H9 (cell line): ENCODE measurements around the gene TM9SF2. TPM values are rescaled to one million over a fixed set of nuclear protein-coding genes. Genes with fewer than 3 reads are reported as not detected.

ENCODE experiments used
- DNase-seq: peaks from one replicate; pipeline ENCODE4 v3.0.0-alpha.2; 2017
- H2AFZ ChIP-seq: one replicate; pipeline ENCODE4 v1.6.1; 2013; ENCODE audit warnings: mild to moderate bottlenecking, low read length, control low read depth, moderate library complexity
- H2AK5ac ChIP-seq: 2 replicates; pipeline ENCODE4 v1.6.1; 2013; ENCODE audit warnings: low read length, control low read depth, mixed read lengths; ENCODE audit not compliant: insufficient read length
- H2BK120ac ChIP-seq: one replicate; pipeline ENCODE4 v1.6.1; 2013; ENCODE audit warnings: low read depth, mild to moderate bottlenecking, low read length, control low read depth, inconsistent platforms; ENCODE audit not compliant: poor library complexity, severe bottlenecking
- H2BK12ac ChIP-seq: 2 replicates; pipeline ENCODE4 v1.6.1; 2013; ENCODE audit warnings: low read length, control low read depth, mixed read lengths, low read depth; ENCODE audit not compliant: insufficient read length
- H2BK15ac ChIP-seq: 2 replicates; pipeline ENCODE4 v1.6.1; 2013; ENCODE audit warnings: low read depth, low read length, control low read depth
- H2BK20ac ChIP-seq: one replicate; pipeline ENCODE4 v1.6.1; 2013; ENCODE audit warnings: low read depth, mild to moderate bottlenecking, low read length, control low read depth, inconsistent platforms; ENCODE audit not compliant: poor library complexity, severe bottlenecking
- H2BK5ac ChIP-seq: 2 replicates; pipeline ENCODE4 v1.6.1; 2013; ENCODE audit warnings: low read length, control low read depth, mixed read lengths; ENCODE audit not compliant: insufficient read length
- H3K14ac ChIP-seq: 2 replicates; pipeline ENCODE4 v1.6.1; 2013; ENCODE audit warnings: low read length, control low read depth; ENCODE audit not compliant: insufficient read depth
- H3K18ac ChIP-seq: 2 replicates; pipeline ENCODE4 v1.6.1; 2013; ENCODE audit warnings: low read depth, mild to moderate bottlenecking, mixed read lengths, low read length, control low read depth; ENCODE audit not compliant: insufficient read length
- H3K23ac ChIP-seq: 2 replicates; pipeline ENCODE4 v1.6.1; 2013; ENCODE audit warnings: low read length, control low read depth, mixed read lengths, low read depth; ENCODE audit not compliant: insufficient read length
- H3K23me2 ChIP-seq: 2 replicates; pipeline ENCODE4 v1.6.1; 2013; ENCODE audit warnings: low read depth, mild to moderate bottlenecking, mixed read lengths, low read length, control low read depth; ENCODE audit not compliant: insufficient read length, poor library complexity, severe bottlenecking
- H3K27ac ChIP-seq: 2 replicates; pipeline ENCODE4 v1.5.1; 2013; ENCODE audit warnings: low read length, control low read depth, mixed read lengths, low read depth; ENCODE audit not compliant: insufficient read length
- H3K27me3 ChIP-seq: 2 replicates; pipeline ENCODE4 v1.6.1; 2013; ENCODE audit warnings: low read length, control low read depth, inconsistent platforms; ENCODE audit not compliant: insufficient read depth
- H3K4ac ChIP-seq: 2 replicates; pipeline ENCODE4 v1.6.1; 2013; ENCODE audit warnings: low read depth, mild to moderate bottlenecking, control low read depth, inconsistent platforms, low read length, moderate library complexity
- H3K4me1 ChIP-seq: 2 replicates; pipeline ENCODE4 v1.6.1; 2013; ENCODE audit warnings: low read length, control low read depth, inconsistent platforms; ENCODE audit not compliant: insufficient read depth
- H3K4me2 ChIP-seq: 2 replicates; pipeline ENCODE4 v1.6.1; 2013; ENCODE audit warnings: low read length, control low read depth, mixed read lengths; ENCODE audit not compliant: insufficient read length, insufficient read depth
- H3K56ac ChIP-seq: 2 replicates; pipeline ENCODE4 v1.6.1; 2013; ENCODE audit warnings: low read depth, mild to moderate bottlenecking, mixed read lengths, low read length, control low read depth; ENCODE audit not compliant: insufficient read length
- H3K79me1 ChIP-seq: 2 replicates; pipeline ENCODE4 v1.6.1; 2013; ENCODE audit warnings: low read depth, mild to moderate bottlenecking, moderate library complexity, low read length, control low read depth, inconsistent platforms; ENCODE audit not compliant: insufficient read depth, poor library complexity, severe bottlenecking
- H3K79me2 ChIP-seq: 2 replicates; pipeline ENCODE4 v1.6.1; 2013; ENCODE audit warnings: low read length, control low read depth, inconsistent platforms; ENCODE audit not compliant: insufficient read depth
- H3K9ac ChIP-seq: 2 replicates; pipeline ENCODE4 v1.6.1; 2013; ENCODE audit warnings: low read length, control low read depth, mixed read lengths; ENCODE audit not compliant: insufficient read length; ENCODE audit errors: extremely low read depth
- H3K9me3 ChIP-seq: one replicate; pipeline ENCODE4 v1.6.1; 2013; ENCODE audit warnings: low read depth, low read length, inconsistent platforms; ENCODE audit not compliant: control insufficient read depth
- H3T11ph ChIP-seq: one replicate; pipeline ENCODE4 v1.6.1; 2013; ENCODE audit warnings: mild to moderate bottlenecking, low read length, control low read depth, inconsistent platforms
- H4K20me1 ChIP-seq: one replicate; pipeline ENCODE4 v1.6.1; 2013; ENCODE audit not compliant: control insufficient read depth, insufficient read length, insufficient read depth
- H4K5ac ChIP-seq: 2 replicates; pipeline ENCODE4 v1.6.1; 2013; ENCODE audit warnings: low read depth, mild to moderate bottlenecking, mixed read lengths, low read length, control low read depth; ENCODE audit not compliant: insufficient read length
- H4K8ac ChIP-seq: replicated peaks from 2 replicates; pipeline ENCODE4 v1.6.1; 2013; ENCODE audit warnings: low read length, control low read depth, mixed read lengths, low read depth; ENCODE audit not compliant: insufficient read length
- H4K91ac ChIP-seq: 2 replicates; pipeline ENCODE4 v1.6.1; 2013; ENCODE audit warnings: low read depth, mild to moderate bottlenecking, moderate library complexity, mixed read lengths, low read length, control low read depth; ENCODE audit not compliant: insufficient read length
- H3K27ac Mint-ChIP-seq, 3 experiments: 2 replicates in 2 of 3; 3 replicates in 1 of 3; pipeline ENCODE4 v1.8.0; 2020 to 2021; ENCODE audit warnings: mixed read lengths in 3 of 3, mild to moderate bottlenecking in 1 of 3, moderate library complexity in 1 of 3
- H3K27me3 Mint-ChIP-seq: 2 replicates; pipeline ENCODE4 v1.8.0; 2021; ENCODE audit warnings: low read depth, mild to moderate bottlenecking, moderate library complexity, mixed read lengths
- H3K36me3 Mint-ChIP-seq, 3 experiments: 2 replicates in 2 of 3; 3 replicates in 1 of 3; pipeline ENCODE4 v1.8.0; 2020 to 2021; ENCODE audit warnings: low read depth in 3 of 3, mixed read lengths in 3 of 3; ENCODE audit not compliant: insufficient read depth in 1 of 3
- H3K4me1 Mint-ChIP-seq, 2 experiments: 2 replicates each; pipeline ENCODE4 v1.8.0; 2020; ENCODE audit warnings: mixed read lengths in 2 of 2
- H3K4me3 Mint-ChIP-seq, 2 experiments: 2 replicates in 1 of 2; 3 replicates in 1 of 2; pipeline ENCODE4 v1.8.0; 2020 to 2021; ENCODE audit warnings: mild to moderate bottlenecking in 2 of 2, mixed read lengths in 2 of 2, moderate library complexity in 1 of 2
- H3K9me3 Mint-ChIP-seq, 2 experiments: 2 replicates in 1 of 2; 3 replicates in 1 of 2; pipeline ENCODE4 v1.8.0; 2020; ENCODE audit warnings: mild to moderate bottlenecking in 2 of 2, mixed read lengths in 2 of 2, moderate library complexity in 1 of 2
- WGBS: extraction: QIAGEN DNeasy Blood & Tissue Kit; methylation state at CpG from one replicate; pipeline ENCODE4 v1.1.7; 2013; ENCODE audit warnings: missing lambda C conversion rate, low lambda C conversion rate, mixed read lengths; ENCODE audit not compliant: insufficient read length; ENCODE audit errors: extremely low coverage; 5-methylcytosine and 5-hydroxymethylcytosine counted together
- total RNA-seq: library from RNA; stranded (reverse); gene quantifications from 2 replicates; pipeline ENCODE4 v1.2.1, GENCODE V29; 2021
- TF ChIP-seq, protein P1 (sequence below): fragments of 200-600 bp; sonication (generic); conservative IDR thresholded peaks from 3 replicates; pipeline ENCODE4 v1.8.0; 2021; ENCODE audit warnings: antibody characterized with exemption, mild to moderate bottlenecking

The TM9SF2 gene
- total RNA-seq, 1 experiment from 2014 or later, result 86.1 TPM

DNA sequence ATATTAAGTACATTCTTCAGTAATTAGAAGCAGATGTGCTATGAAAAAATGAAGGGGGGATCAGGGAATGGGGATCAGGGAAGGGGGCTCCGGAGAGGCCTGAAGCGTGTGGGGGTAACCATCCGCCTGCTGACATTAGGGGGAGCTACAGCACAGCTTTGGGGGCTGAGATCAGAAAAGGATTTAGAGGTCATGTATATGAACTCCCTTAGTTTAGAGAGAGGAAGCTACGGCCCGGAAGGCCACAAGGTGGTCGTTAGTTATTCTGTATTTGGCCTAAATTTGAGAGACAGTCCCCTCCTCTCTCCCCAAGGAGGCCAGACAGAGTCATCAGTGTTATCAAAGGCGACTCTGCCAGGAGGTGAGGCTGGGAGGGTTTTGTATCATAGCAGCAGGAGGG lies 99.0 kb downstream of the TM9SF2 start:
- Histone ChIP-seq H2BK120ac (no peak overlapping the region), H4K8ac (no peak overlapping the region), H3K56ac (no peak overlapping the region), H3K79me2 (no peaks in the 10 kb centered on the region), H4K5ac (no peak overlapping the region), H3K9ac (no peak overlapping the region), H3K9me3 (no peaks in the 10 kb centered on the region), H4K20me1 (no peaks in the 10 kb centered on the region), H3T11ph (no peak overlapping the region), H3K4me1 (peaks cover 5% of the 10 kb centered on the region), H2AK5ac (no peak overlapping the region), H2BK20ac (no peak overlapping the region), H4K91ac (no peak overlapping the region), H3K14ac (no peak overlapping the region), H2AFZ (peak overlapping the region; percentile 95), H3K27me3 (no peaks in the 10 kb centered on the region), H3K79me1 (no peaks in the 10 kb centered on the region), H3K23ac (no peak overlapping the region), H3K23me2 (no peaks in the 10 kb centered on the region), H3K4ac (no peak overlapping the region), H2BK12ac (no peak overlapping the region), H3K4me2 (no peak overlapping the region), H2BK15ac (no peak overlapping the region), H3K18ac (no peak overlapping the region), H2BK5ac (no peak overlapping the region), H3K27ac (no peak overlapping the region)
- H3K4me1 Mint-ChIP-seq, result peaks cover 13 to 21% of the 10 kb centered on the region in 2 experiments
- no peak overlapping the region for H3K27ac Mint-ChIP-seq
- TF ChIP-seq, protein P1, sequence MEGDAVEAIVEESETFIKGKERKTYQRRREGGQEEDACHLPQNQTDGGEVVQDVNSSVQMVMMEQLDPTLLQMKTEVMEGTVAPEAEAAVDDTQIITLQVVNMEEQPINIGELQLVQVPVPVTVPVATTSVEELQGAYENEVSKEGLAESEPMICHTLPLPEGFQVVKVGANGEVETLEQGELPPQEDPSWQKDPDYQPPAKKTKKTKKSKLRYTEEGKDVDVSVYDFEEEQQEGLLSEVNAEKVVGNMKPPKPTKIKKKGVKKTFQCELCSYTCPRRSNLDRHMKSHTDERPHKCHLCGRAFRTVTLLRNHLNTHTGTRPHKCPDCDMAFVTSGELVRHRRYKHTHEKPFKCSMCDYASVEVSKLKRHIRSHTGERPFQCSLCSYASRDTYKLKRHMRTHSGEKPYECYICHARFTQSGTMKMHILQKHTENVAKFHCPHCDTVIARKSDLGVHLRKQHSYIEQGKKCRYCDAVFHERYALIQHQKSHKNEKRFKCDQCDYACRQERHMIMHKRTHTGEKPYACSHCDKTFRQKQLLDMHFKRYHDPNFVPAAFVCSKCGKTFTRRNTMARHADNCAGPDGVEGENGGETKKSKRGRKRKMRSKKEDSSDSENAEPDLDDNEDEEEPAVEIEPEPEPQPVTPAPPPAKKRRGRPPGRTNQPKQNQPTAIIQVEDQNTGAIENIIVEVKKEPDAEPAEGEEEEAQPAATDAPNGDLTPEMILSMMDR, result peak; percentile 81
- H3K36me3 Mint-ChIP-seq, result no peaks in the 10 kb centered on the region
- no peak overlapping the region for H3K4me3 Mint-ChIP-seq
- no peaks in the 10 kb centered on the region for H3K27me3 Mint-ChIP-seq
- no peaks in the 10 kb centered on the region for H3K9me3 Mint-ChIP-seq
- DNase-seq, result peak; percentile 71
- WGBS, result no CpG with 5 or more reads among the region's 7 CpGs
